ENCODE results near the gene MOGAT3.

GRCh38 chr7:101171442-101171837 lies 29.4 kb downstream of the MOGAT3 start:
- TF ChIP-seq CTCF (IDR thresholded peaks at IDR 0.05) (no peak), POLR2AphosphoS5 (IDR thresholded peaks at IDR 0.05) (no peak)

All from gastroesophageal sphincter (tissue), 3 donors.